Measurements from ENCODE around the gene USP9X.
"Not testable (repeated sequence)": the region's sequence is repeated elsewhere in the genome, so short reads cannot be mapped to it uniquely, and the experiment has no call there.

USP9X gene

GRCh38 chrX:41092776-41093175 lies 7.5 kb downstream of the USP9X start:
- H3K4me1 Mint-ChIP-seq = peaks cover 51% of the 10 kb centered on the region
- peaks cover 14% of the 10 kb centered on the region for H3K36me3 Mint-ChIP-seq (ENCODE audit: insufficient read depth)
- H3K27ac Mint-ChIP-seq (ENCODE audit: low read depth) = no peak overlapping the region
- no peaks in the 10 kb centered on the region for H3K9me3 Mint-ChIP-seq
- no peaks in the 10 kb centered on the region for H3K27me3 Mint-ChIP-seq
- no peak for DNase-seq (ENCODE audit: low spot score in 2 of 2)
- ATAC-seq (replicated peaks; ENCODE audit: extremely low read depth, poor library complexity, severe bottlenecking) = no peak
- H3K4me3 Mint-ChIP-seq = peak overlapping the region; percentile 16

GRCh38 chrX:41095174-41095573 lies 9.9 kb downstream of the USP9X start:
- H3K36me3 Mint-ChIP-seq (ENCODE audit: insufficient read depth) = peaks cover 15% of the 10 kb centered on the region
- H3K9me3 Mint-ChIP-seq = no peaks in the 10 kb centered on the region
- DNase-seq (ENCODE audit: low spot score in 2 of 2) (no peak), ATAC-seq (replicated peaks; ENCODE audit: extremely low read depth, poor library complexity, severe bottlenecking) (no peak)
- H3K27me3 Mint-ChIP-seq = no peaks in the 10 kb centered on the region
- peaks cover 49% of the 10 kb centered on the region for H3K4me1 Mint-ChIP-seq
- no peak overlapping the region for H3K27ac Mint-ChIP-seq (ENCODE audit: low read depth)
- peak overlapping the region; percentile 33 for H3K4me3 Mint-ChIP-seq

- Mint-ChIP-seq H3K4me1 (peaks cover 46% of the 10 kb centered on the region), H3K36me3 (ENCODE audit: insufficient read depth) (peaks cover 15% of the 10 kb centered on the region), H3K27ac (ENCODE audit: low read depth) (no peak overlapping the region), H3K27me3 (no peaks in the 10 kb centered on the region), H3K9me3 (no peaks in the 10 kb centered on the region), H3K4me3 (peak overlapping the region; percentile 33)
- ATAC-seq (replicated peaks; ENCODE audit: extremely low read depth, poor library complexity, severe bottlenecking) (no peak), DNase-seq (ENCODE audit: low spot score in 2 of 2) (no peak)
These were observed 10.7 kb downstream of the USP9X start for GRCh38 chrX:41095908-41096307.

GRCh38 chrX:41096339-41096955 lies 11.2 kb downstream of the USP9X start:
- no peak overlapping the region for H3K4me3 Mint-ChIP-seq
- H3K27ac Mint-ChIP-seq (ENCODE audit: low read depth) = no peak overlapping the region
- H3K27me3 Mint-ChIP-seq = no peaks in the 10 kb centered on the region
- peaks cover 13% of the 10 kb centered on the region for H3K36me3 Mint-ChIP-seq (ENCODE audit: insufficient read depth)
- peaks cover 41% of the 10 kb centered on the region for H3K4me1 Mint-ChIP-seq
- H3K9me3 Mint-ChIP-seq = no peaks in the 10 kb centered on the region
- ATAC-seq (replicated peaks; ENCODE audit: extremely low read depth, poor library complexity, severe bottlenecking) (no peak), DNase-seq (ENCODE audit: low spot score in 2 of 2) (no peak)

- no peaks in the 10 kb centered on the region for H3K27me3 Mint-ChIP-seq
- ATAC-seq (replicated peaks; ENCODE audit: extremely low read depth, poor library complexity, severe bottlenecking) = no peak
- H3K27ac Mint-ChIP-seq (ENCODE audit: low read depth) = no peak overlapping the region
- no peaks in the 10 kb centered on the region for H3K9me3 Mint-ChIP-seq
- peaks cover 41% of the 10 kb centered on the region for H3K4me1 Mint-ChIP-seq
- H3K4me3 Mint-ChIP-seq = no peak overlapping the region
- DNase-seq (ENCODE audit: low spot score in 2 of 2) = no peak
- H3K36me3 Mint-ChIP-seq (ENCODE audit: insufficient read depth) = peaks cover 12% of the 10 kb centered on the region
These were observed 12.1 kb downstream of the USP9X start for GRCh38 chrX:41097326-41097725.

GRCh38 chrX:41100200-41100599 lies 15.0 kb downstream of the USP9X start:
- H3K36me3 Mint-ChIP-seq (ENCODE audit: insufficient read depth) = peaks cover 9% of the 10 kb centered on the region
- H3K9me3 Mint-ChIP-seq = no peaks in the 10 kb centered on the region
- H3K4me3 Mint-ChIP-seq = peak overlapping the region; percentile 26
- no peaks in the 10 kb centered on the region for H3K27me3 Mint-ChIP-seq
- no peak overlapping the region for H3K27ac Mint-ChIP-seq (ENCODE audit: low read depth)
- DNase-seq (ENCODE audit: low spot score in 2 of 2) = no peak
- ATAC-seq (replicated peaks; ENCODE audit: extremely low read depth, poor library complexity, severe bottlenecking) = no peak
- peaks cover 32% of the 10 kb centered on the region for H3K4me1 Mint-ChIP-seq

- ATAC-seq (replicated peaks; ENCODE audit: extremely low read depth, poor library complexity, severe bottlenecking) = no peak
- no peaks in the 10 kb centered on the region for H3K9me3 Mint-ChIP-seq
- H3K27me3 Mint-ChIP-seq = no peaks in the 10 kb centered on the region
- H3K4me3 Mint-ChIP-seq = no peak overlapping the region
- no peak for DNase-seq (ENCODE audit: low spot score in 2 of 2)
- peaks cover 30% of the 10 kb centered on the region for H3K4me1 Mint-ChIP-seq
- no peak overlapping the region for H3K27ac Mint-ChIP-seq (ENCODE audit: low read depth)
- peaks cover 7% of the 10 kb centered on the region for H3K36me3 Mint-ChIP-seq (ENCODE audit: insufficient read depth)
These were observed 15.6 kb downstream of the USP9X start for GRCh38 chrX:41100819-41101218.

GRCh38 chrX:41105005-41105404 lies 19.8 kb downstream of the USP9X start:
- H3K9me3 Mint-ChIP-seq = no peaks in the 10 kb centered on the region
- ATAC-seq (replicated peaks; ENCODE audit: extremely low read depth, poor library complexity, severe bottlenecking) = no peak
- no peak overlapping the region for H3K27ac Mint-ChIP-seq (ENCODE audit: low read depth)
- H3K27me3 Mint-ChIP-seq = no peaks in the 10 kb centered on the region
- peaks cover 45% of the 10 kb centered on the region for H3K4me1 Mint-ChIP-seq
- peaks cover 6% of the 10 kb centered on the region for H3K36me3 Mint-ChIP-seq (ENCODE audit: insufficient read depth)
- H3K4me3 Mint-ChIP-seq = peak overlapping the region; percentile 16
- DNase-seq (ENCODE audit: low spot score in 2 of 2) = no peak

- H3K27me3 Mint-ChIP-seq; H3K36me3 Mint-ChIP-seq (ENCODE audit: insufficient read depth); H3K4me3 Mint-ChIP-seq; H3K27ac Mint-ChIP-seq (ENCODE audit: low read depth); H3K9me3 Mint-ChIP-seq; ATAC-seq (replicated peaks; ENCODE audit: extremely low read depth, poor library complexity, severe bottlenecking); DNase-seq (ENCODE audit: low spot score in 2 of 2): not testable (repeated sequence)
- H3K4me1 Mint-ChIP-seq = peaks cover 56% of the 10 kb centered on the region
These were observed 21.0 kb downstream of the USP9X start for GRCh38 chrX:41106257-41106656.

GRCh38 chrX:41108007-41108406 lies 22.8 kb downstream of the USP9X start:
- H3K27me3 Mint-ChIP-seq = no peaks in the 10 kb centered on the region
- no peak for ATAC-seq (replicated peaks; ENCODE audit: extremely low read depth, poor library complexity, severe bottlenecking)
- H3K4me3 Mint-ChIP-seq = peak overlapping the region; percentile 50
- H3K4me1 Mint-ChIP-seq = peaks cover 60% of the 10 kb centered on the region
- DNase-seq (ENCODE audit: low spot score in 2 of 2) = no peak
- no peaks in the 10 kb centered on the region for H3K9me3 Mint-ChIP-seq
- peak overlapping the region; percentile 67 for H3K27ac Mint-ChIP-seq (ENCODE audit: low read depth)
- peaks cover 8% of the 10 kb centered on the region for H3K36me3 Mint-ChIP-seq (ENCODE audit: insufficient read depth)

- Mint-ChIP-seq H3K4me1 (peaks cover 60% of the 10 kb centered on the region), H3K4me3 (peak overlapping the region; percentile 50), H3K9me3 (no peaks in the 10 kb centered on the region), H3K36me3 (ENCODE audit: insufficient read depth) (peaks cover 8% of the 10 kb centered on the region), H3K27ac (ENCODE audit: low read depth) (no peak overlapping the region), H3K27me3 (no peaks in the 10 kb centered on the region)
- DNase-seq (ENCODE audit: low spot score in 2 of 2) (no peak), ATAC-seq (replicated peaks; ENCODE audit: extremely low read depth, poor library complexity, severe bottlenecking) (no peak)
These were observed 23.4 kb downstream of the USP9X start for GRCh38 chrX:41108463-41109205.

- H3K4me3 Mint-ChIP-seq = peak overlapping the region; percentile 8
- DNase-seq (ENCODE audit: low spot score in 2 of 2) = no peak
- H3K4me1 Mint-ChIP-seq = peaks cover 63% of the 10 kb centered on the region
- H3K27me3 Mint-ChIP-seq = no peaks in the 10 kb centered on the region
- H3K27ac Mint-ChIP-seq (ENCODE audit: low read depth) = peak overlapping the region; percentile 3
- peaks cover 9% of the 10 kb centered on the region for H3K36me3 Mint-ChIP-seq (ENCODE audit: insufficient read depth)
- no peak for ATAC-seq (replicated peaks; ENCODE audit: extremely low read depth, poor library complexity, severe bottlenecking)
- no peaks in the 10 kb centered on the region for H3K9me3 Mint-ChIP-seq
These were observed 25.8 kb downstream of the USP9X start for GRCh38 chrX:41110801-41111625.

- not testable (repeated sequence) for H3K27me3 Mint-ChIP-seq; ATAC-seq (replicated peaks; ENCODE audit: extremely low read depth, poor library complexity, severe bottlenecking); H3K9me3 Mint-ChIP-seq
- Mint-ChIP-seq H3K27ac (ENCODE audit: low read depth) (peak overlapping the region; percentile 68), H3K4me3 (peak overlapping the region; percentile 9), H3K36me3 (ENCODE audit: insufficient read depth) (peaks cover 11% of the 10 kb centered on the region), H3K4me1 (peaks cover 56% of the 10 kb centered on the region)
- DNase-seq (ENCODE audit: low spot score in 2 of 2) = peak in 1 of 2 donors; percentile 27
These were observed 29.8 kb downstream of the USP9X start for GRCh38 chrX:41115104-41115425.
